Ascending aorta (tissue), 2 donors: Measurements from ENCODE around the gene ERC1. TPM values are rescaled to one million over a fixed set of nuclear protein-coding genes. Genes with fewer than 3 reads are reported as not detected.

ENCODE experiments used
- DNase-seq, 2 donors: peaks; one replicate each; pipeline ENCODE4 v3.0.0-alpha.2; 2019; ENCODE audit warnings: low spot score in 2 of 2
- H3K27ac ChIP-seq, 2 donors: fragments of 200-600 bp; sonication (generic); one replicate each; pipeline ENCODE4 v1.5.1; 2016 to 2017; ENCODE audit warnings: mild to moderate bottlenecking in 1 of 2
- H3K27me3 ChIP-seq: fragments of 200-600 bp; sonication (generic); one replicate; pipeline ENCODE4 v1.5.1; 2017
- H3K36me3 ChIP-seq, 2 donors: fragments of 200-600 bp; sonication (generic); one replicate each; pipeline ENCODE4 v1.5.1; 2016
- H3K4me1 ChIP-seq, 2 donors: fragments of 200-600 bp; sonication (generic); one replicate each; pipeline ENCODE4 v1.5.1; 2016 to 2017; ENCODE audit warnings: mild to moderate bottlenecking in 1 of 2
- H3K4me3 ChIP-seq, 2 donors: fragments of 200-600 bp; sonication (generic); one replicate each; pipeline ENCODE4 v1.5.1; 2016 to 2017; ENCODE audit warnings: mild to moderate bottlenecking in 1 of 2
- H3K9me3 ChIP-seq, 2 donors: fragments of 200-600 bp; sonication (generic); one replicate each; pipeline ENCODE4 v1.5.1; 2016
- CTCF ChIP-seq, 3 experiments: fragments of 200-600 bp in 2 of 3; fragments of 450-650 bp in 1 of 3; sonication (generic) in 2 of 3; IDR thresholded peaks; one replicate each; pipeline ENCODE4 v1.5.1; 2016 to 2019; ENCODE audit warnings: antibody characterized with exemption in 3 of 3, mild to moderate bottlenecking in 1 of 3, moderate library complexity in 1 of 3
- intact Hi-C: fragments of 100-400 bp; cut with DNase I; formaldehyde crosslinking; loops from one replicate; pipeline ENCODE4 v1.15.1; 2023
- total RNA-seq: library from RNA; depleted of rRNA; stranded (reverse); fragments of >200 nt; gene quantifications from one replicate; pipeline ENCODE4 v1.1.0, GENCODE V29; 2016

ERC1 gene
- total RNA-seq, 1 donor from 2014 or later = 41.4 TPM

GRCh38 chr12:1357171-1357570 is 366.1 kb downstream of the ERC1 start:
- Histone ChIP-seq H3K27me3 (no peaks in the 10 kb centered on the region), H3K4me3 (no peak overlapping the region), H3K36me3 (no peaks in the 10 kb centered on the region), H3K4me1 (no peaks in the 10 kb centered on the region), H3K27ac (no peak overlapping the region), H3K9me3 (no peaks in the 10 kb centered on the region)
- DNase-seq = no peak
- TF ChIP-seq CTCF (IDR thresholded peaks at IDR 0.05) = no peak
- intact Hi-C loops = no loop called here

GRCh38 chr12:1357711-1358110 is 366.7 kb downstream of the ERC1 start:
- Histone ChIP-seq H3K4me1 (no peaks in the 10 kb centered on the region), H3K27ac (no peak overlapping the region), H3K36me3 (no peaks in the 10 kb centered on the region), H3K27me3 (no peaks in the 10 kb centered on the region), H3K9me3 (no peaks in the 10 kb centered on the region), H3K4me3 (no peak overlapping the region)
- DNase-seq = no peak
- intact Hi-C loops = no loop called here
- TF ChIP-seq CTCF (IDR thresholded peaks at IDR 0.05) = no peak

GRCh38 chr12:1360441-1361210 is 369.6 kb downstream of the ERC1 start:
- Histone ChIP-seq H3K4me1 (no peaks in the 10 kb centered on the region), H3K4me3 (no peak overlapping the region), H3K27me3 (no peaks in the 10 kb centered on the region), H3K27ac (no peak overlapping the region), H3K9me3 (no peaks in the 10 kb centered on the region), H3K36me3 (no peaks in the 10 kb centered on the region)
- no peak for TF ChIP-seq CTCF (IDR thresholded peaks at IDR 0.05)
- no peak for DNase-seq
- intact Hi-C loops = no loop called here

GRCh38 chr12:1362143-1362662 is 371.2 kb downstream of the ERC1 start:
- Histone ChIP-seq H3K27ac (no peak overlapping the region), H3K27me3 (no peaks in the 10 kb centered on the region), H3K4me1 (no peaks in the 10 kb centered on the region), H3K9me3 (no peaks in the 10 kb centered on the region), H3K36me3 (no peaks in the 10 kb centered on the region), H3K4me3 (no peak overlapping the region)
- intact Hi-C loops = no loop called here
- no peak for TF ChIP-seq CTCF (IDR thresholded peaks at IDR 0.05)
- no peak for DNase-seq

GRCh38 chr12:1365703-1366102 is 374.7 kb downstream of the ERC1 start:
- no peak overlapping the region for H3K4me3 ChIP-seq
- no peaks in the 10 kb centered on the region for H3K9me3 ChIP-seq
- no peaks in the 10 kb centered on the region for H3K36me3 ChIP-seq
- no peak overlapping the region for H3K27ac ChIP-seq
- intact Hi-C loops = no loop called here
- no peak for TF ChIP-seq CTCF (IDR thresholded peaks at IDR 0.05)
- no peaks in the 10 kb centered on the region for H3K27me3 ChIP-seq
- no peak for DNase-seq
- no peaks in the 10 kb centered on the region for H3K4me1 ChIP-seq
